ENCODE results near the gene SYTL2.

The SYTL2 gene

DNA sequence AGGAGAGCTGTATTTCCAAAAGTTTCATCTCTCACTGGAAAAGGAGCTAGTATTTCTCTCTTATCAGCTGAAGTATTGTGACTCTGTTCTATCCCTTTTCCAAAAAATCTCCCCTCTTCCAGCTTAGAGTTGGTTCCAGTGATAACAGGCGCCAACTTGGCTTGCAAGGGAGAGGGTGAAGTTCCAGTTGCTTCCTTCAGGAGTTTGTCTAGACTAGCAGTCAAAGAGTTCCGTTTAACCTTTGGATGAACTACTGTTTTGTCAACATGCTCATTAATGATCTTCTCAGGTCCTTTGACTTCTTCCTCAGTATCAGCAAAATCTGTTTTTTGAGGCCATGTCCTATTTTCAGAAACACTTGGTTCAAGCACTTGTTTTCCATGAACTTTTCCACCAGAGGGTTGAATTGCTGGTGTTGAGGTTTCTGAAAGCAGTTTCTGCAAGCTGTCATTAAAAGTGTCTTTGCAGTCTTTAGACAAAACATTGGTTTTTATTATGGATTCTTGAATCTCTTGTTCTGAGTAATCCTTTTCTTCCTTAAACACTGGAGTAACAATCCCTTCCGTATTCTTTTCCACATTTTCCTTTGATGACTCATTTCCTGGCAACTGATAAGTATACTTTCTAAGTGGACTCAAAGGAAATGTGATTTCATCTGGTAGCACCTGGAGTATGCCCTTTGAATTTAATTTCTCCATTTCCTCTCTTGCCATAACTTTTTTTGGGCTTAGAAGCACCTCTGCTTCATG is 85.3 kb downstream of the SYTL2 start:
- DNase-seq: no peak

DNA sequence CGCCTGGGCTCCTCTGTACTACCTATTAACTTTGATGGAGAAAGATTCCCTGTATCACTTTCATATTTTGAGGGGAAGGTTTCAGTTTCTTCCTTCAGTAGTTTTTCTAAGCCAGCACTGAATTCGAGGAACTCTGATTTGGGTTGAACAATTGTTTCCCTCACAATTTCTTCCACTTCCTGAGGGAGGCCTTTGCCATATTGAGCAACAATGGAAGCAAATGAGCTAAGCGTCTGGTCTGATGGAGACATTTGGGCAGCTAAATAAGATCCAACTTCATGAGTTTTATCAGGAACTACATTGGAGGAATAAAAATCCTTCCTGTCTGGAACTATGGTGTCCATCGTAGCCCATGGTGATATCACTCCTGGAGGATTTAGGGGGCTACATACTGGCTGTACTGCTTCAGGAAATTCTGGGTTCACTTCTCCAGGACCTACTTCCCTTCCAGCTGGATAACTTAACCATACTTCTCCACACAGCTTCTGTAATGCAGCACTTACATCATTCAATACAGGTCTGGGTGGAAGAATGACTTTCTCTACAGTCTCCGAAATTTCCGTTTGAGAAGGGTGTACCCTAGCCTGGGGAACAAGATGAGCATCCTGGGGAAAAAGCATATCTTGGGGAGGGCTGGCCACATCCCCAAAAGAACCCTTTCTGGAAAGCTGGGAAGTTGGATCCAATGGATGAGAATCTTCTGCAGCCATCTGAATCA is 86.0 kb downstream of the SYTL2 start:
- DNase-seq: no peak

GRCh38 chr11:85723088-85723487 is 87.9 kb downstream of the SYTL2 start:
- DNase-seq: no peak

- no peak for DNase-seq
These were observed 89.8 kb downstream of the SYTL2 start for GRCh38 chr11:85721191-85721590.

GRCh38 chr11:85718991-85719807 is 91.7 kb downstream of the SYTL2 start:
- DNase-seq: no peak

DNA sequence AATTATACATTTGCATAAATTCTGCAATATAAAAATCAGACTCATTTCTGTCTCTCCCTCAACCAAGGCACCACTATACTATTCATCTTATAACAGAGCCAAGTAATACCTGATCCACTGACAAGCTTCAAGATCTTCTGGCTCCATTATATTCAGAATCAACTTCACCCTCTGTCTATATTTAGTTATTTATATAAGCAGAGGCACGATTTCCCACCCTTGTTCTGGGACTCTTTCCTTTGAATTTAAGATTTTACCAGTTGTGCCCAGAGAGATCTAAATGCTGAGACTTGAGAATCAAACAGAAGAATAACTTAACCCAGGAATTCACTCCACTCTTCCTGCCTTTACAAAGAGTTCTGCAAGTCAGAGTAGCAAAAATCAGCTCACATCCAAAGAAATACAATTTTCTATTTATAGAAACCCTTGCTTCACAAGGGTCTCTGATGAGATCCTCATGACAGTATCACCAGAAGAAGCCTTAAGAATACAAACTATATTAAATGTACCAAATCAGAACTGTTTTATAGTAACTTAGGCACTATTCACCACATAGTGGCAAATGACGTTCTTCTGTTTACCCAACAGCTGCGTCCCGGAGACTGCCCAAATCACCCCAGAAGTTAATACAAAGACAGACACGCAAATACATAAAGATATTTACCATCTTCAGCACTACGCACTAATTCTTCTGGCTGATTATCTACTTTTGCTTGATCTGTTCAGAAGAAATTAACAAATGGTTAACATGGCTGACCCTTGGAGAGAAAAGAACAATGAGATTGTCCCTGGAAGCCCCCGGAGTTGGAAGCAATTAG is 92.6 kb downstream of the SYTL2 start:
- no peak for DNase-seq

GRCh38 chr11:85717429-85717828 is 93.5 kb downstream of the SYTL2 start:
- DNase-seq: no peak

- DNase-seq: no peak
These were observed 98.0 kb downstream of the SYTL2 start for GRCh38 chr11:85712953-85713352.

DNA sequence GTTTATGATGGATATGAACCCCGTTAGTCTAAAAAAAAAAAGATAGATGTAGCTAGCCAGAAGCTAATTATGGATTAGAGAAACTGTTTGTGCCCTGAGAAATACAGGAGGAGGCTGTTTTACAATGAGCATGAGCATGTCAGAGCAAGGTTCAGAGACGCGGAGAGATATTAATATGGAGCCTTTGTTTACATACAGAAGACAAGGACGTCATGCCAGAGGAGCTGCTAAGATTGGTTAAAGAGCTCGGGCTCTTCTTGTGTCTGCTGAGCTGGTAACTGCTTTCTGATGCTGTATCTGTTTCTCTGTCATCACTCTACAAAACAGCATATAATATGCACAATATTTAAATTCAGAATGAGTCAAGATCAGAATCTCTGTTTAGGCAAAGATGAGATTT is 100.0 kb downstream of the SYTL2 start:
- no peak for DNase-seq

DNA sequence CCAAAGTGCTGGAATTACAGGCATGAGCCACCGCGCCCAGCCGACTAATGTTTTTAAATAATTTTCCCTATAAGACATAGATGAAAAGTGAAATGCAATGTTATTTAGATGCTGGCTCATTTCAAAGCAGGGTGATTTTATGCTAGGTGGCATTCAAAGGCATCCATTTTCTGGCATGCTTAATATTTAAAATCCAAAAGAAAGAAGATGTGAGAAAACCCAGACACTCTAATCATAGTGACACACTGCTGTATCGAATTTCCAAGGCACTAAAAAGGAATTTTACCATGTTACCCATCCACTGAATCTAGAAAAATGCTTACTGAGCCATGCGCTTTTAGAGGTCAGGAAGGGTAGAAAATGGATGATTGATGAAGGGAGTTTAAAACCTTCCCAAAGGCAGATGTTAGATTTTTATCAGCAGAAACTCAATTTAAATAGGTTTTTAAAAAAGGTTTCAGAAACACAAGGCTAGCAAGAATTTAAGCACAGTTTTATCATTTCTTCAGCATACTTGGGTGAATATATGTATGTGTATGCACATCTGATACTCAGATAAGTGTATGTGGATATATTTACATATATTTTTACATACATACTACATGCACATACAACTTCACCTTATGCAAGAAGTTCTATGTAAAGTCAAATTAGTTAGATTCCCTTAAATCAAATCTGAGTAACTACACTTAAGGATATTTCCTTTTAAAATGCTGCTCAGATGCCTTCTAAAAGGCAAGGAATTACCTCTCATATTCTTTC is 100.8 kb downstream of the SYTL2 start:
- no peak for DNase-seq

DNA sequence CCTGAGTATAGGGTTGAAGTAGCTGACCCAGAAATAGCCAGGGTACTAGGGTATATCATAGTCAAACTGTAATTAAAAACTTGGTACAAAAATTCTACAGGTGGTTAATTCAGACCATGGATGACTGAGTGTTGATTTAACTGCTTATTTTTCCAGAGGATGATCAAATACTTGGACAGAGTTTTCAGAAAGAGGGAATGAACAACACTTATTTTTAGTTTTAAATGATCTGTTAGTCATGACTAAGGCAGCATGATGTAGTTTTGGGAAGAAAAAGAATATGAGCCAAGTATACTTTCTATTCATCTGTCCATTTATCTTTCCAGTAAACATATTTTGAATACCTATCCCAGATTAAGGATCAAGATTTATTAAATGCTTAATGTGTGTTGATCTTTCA is 105.1 kb downstream of the SYTL2 start:
- DNase-seq: no peak

GRCh38 chr11:85704967-85705366 is 106.0 kb downstream of the SYTL2 start:
- no peak for DNase-seq

- no peak for DNase-seq
These were observed 110.8 kb downstream of the SYTL2 start for GRCh38 chr11:85699957-85700741.

DNA sequence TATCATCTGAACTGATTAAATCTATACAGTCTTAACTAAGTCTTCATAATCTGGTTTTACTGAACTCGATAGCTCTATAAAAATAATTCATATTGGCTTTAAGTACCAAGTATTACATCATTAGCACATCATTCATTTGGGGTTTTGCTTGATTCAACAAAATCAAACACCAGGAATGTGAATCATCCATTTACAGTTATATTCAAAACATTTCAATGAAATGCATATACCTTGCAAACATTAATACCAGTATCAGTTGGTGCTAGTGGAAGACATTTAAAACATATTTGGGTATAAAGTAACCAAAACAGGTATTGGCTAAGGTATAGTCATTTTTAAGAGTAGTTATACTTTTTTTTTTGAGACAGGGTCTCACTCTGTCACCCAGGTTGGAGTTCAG is 112.7 kb downstream of the SYTL2 start:
- no peak for DNase-seq

DNA sequence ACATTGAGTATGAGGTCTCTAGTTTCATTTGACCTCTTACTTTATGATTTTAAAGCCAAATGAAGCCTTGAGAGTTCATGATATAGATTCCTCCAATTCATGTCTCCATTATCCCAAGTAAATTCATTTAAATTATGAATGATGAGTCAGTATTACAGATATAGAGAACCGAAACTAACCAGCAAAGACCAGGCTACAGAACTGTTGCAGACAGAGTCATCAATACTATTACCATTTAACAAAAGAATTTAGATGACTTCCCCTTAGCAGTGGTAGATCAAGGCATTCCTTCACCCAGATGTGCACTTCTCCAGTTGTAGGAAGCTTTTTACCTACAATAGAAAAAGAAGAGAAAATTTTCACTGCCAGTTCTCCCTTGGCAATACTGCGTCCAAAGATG is 113.2 kb downstream of the SYTL2 start:
- DNase-seq: no peak

DNA sequence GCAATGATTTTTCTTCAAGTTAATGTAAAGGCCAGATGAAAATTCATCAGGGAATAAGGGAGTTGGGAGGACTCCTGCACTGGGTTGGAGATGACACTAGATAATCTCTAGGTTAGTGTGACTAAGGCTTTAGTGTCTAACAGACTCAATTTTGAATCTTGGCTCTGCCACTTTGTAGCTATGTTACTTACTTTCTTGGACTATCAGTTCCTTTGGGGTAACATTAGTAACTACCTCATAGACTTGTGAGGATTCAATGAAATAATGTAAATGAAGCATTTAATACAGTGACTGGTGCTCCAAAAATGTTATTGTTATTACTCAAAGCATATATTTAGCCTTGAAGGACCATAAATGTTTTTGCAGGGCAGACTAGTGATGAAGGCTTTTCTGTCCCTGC is 115.4 kb downstream of the SYTL2 start:
- DNase-seq: no peak

DNA sequence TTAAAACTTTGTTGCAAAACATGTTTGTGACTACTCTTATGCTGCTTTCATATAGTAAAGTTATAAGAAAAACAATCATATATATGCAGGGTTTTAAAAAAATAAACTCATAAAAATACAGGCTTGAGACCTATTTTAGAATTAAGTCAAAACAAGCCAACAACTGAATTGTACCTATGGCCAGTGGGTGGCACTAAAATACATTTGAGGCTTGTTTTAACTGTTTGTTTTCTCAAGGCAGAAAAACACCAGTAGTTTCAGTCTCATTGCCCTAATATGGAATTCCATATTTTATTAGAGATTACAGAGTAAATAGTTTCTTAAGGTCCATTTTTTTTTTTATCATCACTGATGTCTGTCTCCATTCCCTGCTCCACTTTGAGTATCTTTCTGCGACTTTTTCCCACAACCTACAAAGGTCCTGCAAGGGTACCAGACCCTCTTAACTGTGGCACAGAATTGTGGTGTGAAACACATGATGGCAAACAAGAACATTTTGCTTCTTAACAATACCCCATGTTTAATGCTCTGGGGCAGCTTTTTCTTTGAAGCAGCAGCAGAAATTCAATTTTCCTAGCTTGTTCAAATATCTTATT is 116.5 kb downstream of the SYTL2 start:
- DNase-seq: no peak

DNA sequence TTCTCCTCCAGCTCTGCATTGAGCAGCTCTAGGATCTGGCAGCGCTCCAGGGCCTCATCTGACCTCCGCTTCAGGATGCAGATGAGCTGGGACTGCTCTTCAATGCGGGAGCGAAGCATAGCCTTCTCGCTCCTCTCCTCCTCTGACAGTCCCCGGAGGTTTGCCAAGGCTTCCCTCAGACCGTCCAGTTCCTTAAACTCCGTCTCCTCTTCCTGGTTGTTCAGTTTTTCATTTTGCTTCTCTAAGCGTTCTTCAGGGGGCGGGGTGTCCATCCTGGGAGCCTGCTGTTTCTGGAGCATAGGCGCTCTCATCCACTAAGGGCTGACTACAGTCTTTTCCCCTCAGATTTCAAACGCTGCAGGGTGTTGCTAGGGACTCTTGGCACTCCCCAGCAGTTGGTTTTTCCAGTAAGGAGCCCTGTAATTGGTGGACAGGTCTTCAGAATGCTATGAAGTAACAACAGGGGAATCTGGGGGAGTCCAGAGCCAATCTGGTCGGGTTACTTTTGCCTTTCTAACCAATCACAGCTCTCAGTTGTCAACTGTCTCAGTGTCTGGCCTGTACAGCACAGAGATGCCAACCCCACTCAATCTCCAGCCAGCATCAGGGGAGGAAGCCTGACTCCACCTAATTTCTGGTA is 125.0 kb downstream of the SYTL2 start, which contains the start of gene CCDC89:
CCDC89 (minus strand) TSS at position 376 of the 640 bp plus-strand sequence; CDS start at position 311, 65 bp downstream.
- no peak for DNase-seq

DNA sequence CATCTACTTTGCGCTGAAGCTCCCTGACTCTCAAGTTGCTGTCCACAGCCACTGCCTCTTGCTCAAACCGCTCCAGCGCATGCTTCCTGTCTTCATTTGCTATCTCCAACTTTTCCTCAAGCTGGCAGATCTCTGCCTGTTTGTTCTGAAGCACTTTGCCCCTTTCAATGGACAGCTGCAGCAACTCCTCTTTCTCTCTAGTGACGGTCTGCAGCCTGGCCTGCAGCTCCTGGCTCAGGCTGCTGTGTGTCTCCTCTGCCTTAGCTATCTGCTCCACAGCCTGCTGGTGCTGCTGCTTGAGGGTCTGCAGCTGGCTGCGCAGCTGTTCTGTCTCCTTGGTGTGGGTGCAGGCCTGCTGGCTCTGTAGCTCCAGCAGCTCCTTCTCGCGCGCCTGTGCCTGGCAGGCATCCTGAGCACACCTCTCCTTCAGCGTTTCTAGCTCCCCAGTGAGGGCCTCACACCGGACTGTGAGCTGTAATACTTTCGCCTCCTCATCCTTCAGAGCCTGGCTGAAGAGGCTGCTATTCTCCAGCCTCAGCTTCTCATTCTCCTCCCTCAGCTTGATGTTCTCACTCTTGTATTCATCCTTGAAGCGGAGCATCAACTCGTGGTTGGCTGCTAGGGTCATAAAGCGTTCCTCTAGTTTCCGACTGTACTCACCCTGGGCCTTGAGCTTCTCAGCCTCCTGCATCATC is 125.7 kb downstream of the SYTL2 start:
- DNase-seq: no peak

Measured in activated CD8-positive, alpha-beta memory T cell treated with anti-CD3 and anti-CD28 coated beads, Interleukin-2, amount 50 U/mL, for 48 hours (primary cell).